Measurements from ENCODE around the gene GRIFIN. TPM values are rescaled to one million over a fixed set of nuclear protein-coding genes. Genes with fewer than 3 reads are reported as not detected.

Gene GRIFIN, protein sequence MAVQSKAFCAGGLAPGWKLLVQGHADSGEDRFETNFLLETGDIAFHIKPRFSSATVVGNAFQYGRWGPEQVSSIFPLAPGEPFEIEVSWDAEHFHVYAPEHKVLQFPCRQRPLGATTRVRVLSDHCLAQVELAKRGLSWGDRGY
- total RNA-seq, result not detected

GRCh38 chr7:2476298-2476697 lies at the start of gene GRIFIN:
Gene GRIFIN, minus strand, starts transcription at chr7:2476398. Its CDS starts 15 bp downstream, at chr7:2476383.
- H3K9me3 ChIP-seq (ENCODE audit: control insufficient read depth in 3 of 3, low read length in 3 of 3), result no peaks in the 10 kb centered on the region
- H3K27me3 ChIP-seq (ENCODE audit: control insufficient read depth in 3 of 3, insufficient read depth in 3 of 3, low read length in 3 of 3), result peaks cover 32 to 48% (median 36%) of the 10 kb centered on the region in 3 donors
- no peak within 1 kb of the TSS for H3K4me3 ChIP-seq (ENCODE audit: low read length in 3 of 3)
- no peak within 1 kb of the TSS for H3K27ac ChIP-seq (ENCODE audit: low read depth, low read length)
- peaks cover 16 to 26% (median 24%) of the 10 kb centered on the region in 3 donors for H3K4me1 ChIP-seq (ENCODE audit: control insufficient read depth in 3 of 3, insufficient read depth in 3 of 3, low read length in 3 of 3)
- no peaks in the 10 kb centered on the region for H3K36me3 ChIP-seq (ENCODE audit: control insufficient read depth in 3 of 3, insufficient read depth in 3 of 3, low read length in 3 of 3)
- no peak within 1 kb of the TSS for H3K9ac ChIP-seq (ENCODE audit: low read depth in 1 of 3, low read length in 3 of 3)

GRCh38 chr7:2524808-2525657 lies 48.8 kb upstream of the GRIFIN start:
- no peak overlapping the region for H3K4me3 ChIP-seq (ENCODE audit: low read length in 3 of 3)
- H3K4me1 ChIP-seq (ENCODE audit: control insufficient read depth in 3 of 3, insufficient read depth in 3 of 3, low read length in 3 of 3), result peaks cover 30 to 61% (median 40%) of the 10 kb centered on the region in 3 donors
- H3K27ac ChIP-seq (ENCODE audit: low read depth, low read length), result no peak overlapping the region
- no peak overlapping the region for H3K9ac ChIP-seq (ENCODE audit: low read depth in 1 of 3, low read length in 3 of 3)
- H3K36me3 ChIP-seq (ENCODE audit: control insufficient read depth in 3 of 3, insufficient read depth in 3 of 3, low read length in 3 of 3), result no peaks in the 10 kb centered on the region
- H3K9me3 ChIP-seq (ENCODE audit: control insufficient read depth in 3 of 3, low read length in 3 of 3), result no peaks in the 10 kb centered on the region
- H3K27me3 ChIP-seq (ENCODE audit: control insufficient read depth in 3 of 3, insufficient read depth in 3 of 3, low read length in 3 of 3), result peaks cover 25 to 59% (median 28%) of the 10 kb centered on the region in 3 donors

GRCh38 chr7:2523941-2524807 lies 48.0 kb upstream of the GRIFIN start:
- Histone ChIP-seq H3K9me3 (ENCODE audit: control insufficient read depth in 3 of 3, low read length in 3 of 3) (no peaks in the 10 kb centered on the region), H3K36me3 (ENCODE audit: control insufficient read depth in 3 of 3, insufficient read depth in 3 of 3, low read length in 3 of 3) (no peaks in the 10 kb centered on the region), H3K27ac (ENCODE audit: low read depth, low read length) (no peak overlapping the region), H3K4me3 (ENCODE audit: low read length in 3 of 3) (no peak overlapping the region), H3K27me3 (ENCODE audit: control insufficient read depth in 3 of 3, insufficient read depth in 3 of 3, low read length in 3 of 3) (peaks cover 25 to 59% (median 28%) of the 10 kb centered on the region in 3 donors), H3K9ac (ENCODE audit: low read depth in 1 of 3, low read length in 3 of 3) (peak overlapping the region in 1 of 3 donors; percentile 54), H3K4me1 (ENCODE audit: control insufficient read depth in 3 of 3, insufficient read depth in 3 of 3, low read length in 3 of 3) (peaks cover 30 to 57% (median 40%) of the 10 kb centered on the region in 3 donors)

- H3K9me3 ChIP-seq (ENCODE audit: control insufficient read depth in 3 of 3, low read length in 3 of 3), result no peaks in the 10 kb centered on the region
- peaks cover 25 to 61% (median 28%) of the 10 kb centered on the region in 3 donors for H3K27me3 ChIP-seq (ENCODE audit: control insufficient read depth in 3 of 3, insufficient read depth in 3 of 3, low read length in 3 of 3)
- H3K9ac ChIP-seq (ENCODE audit: low read depth in 1 of 3, low read length in 3 of 3), result peak overlapping the region in 1 of 3 donors; percentile 54
Measured at GRCh38 chr7:2523461-2523936, 47.3 kb upstream of the GRIFIN start.

GRCh38 chr7:2522780-2523433 lies 46.7 kb upstream of the GRIFIN start:
- peak overlapping the region; percentile 3 to 49 (median 35) for H3K4me3 ChIP-seq (ENCODE audit: low read length in 3 of 3)
- no peaks in the 10 kb centered on the region for H3K9me3 ChIP-seq (ENCODE audit: control insufficient read depth in 3 of 3, low read length in 3 of 3)
- no peaks in the 10 kb centered on the region for H3K36me3 ChIP-seq (ENCODE audit: control insufficient read depth in 3 of 3, insufficient read depth in 3 of 3, low read length in 3 of 3)
- no peak overlapping the region for H3K27ac ChIP-seq (ENCODE audit: low read depth, low read length)
- H3K9ac ChIP-seq (ENCODE audit: low read depth in 1 of 3, low read length in 3 of 3), result peak overlapping the region in 1 of 3 donors; percentile 54
- peaks cover 28 to 50% (median 39%) of the 10 kb centered on the region in 3 donors for H3K4me1 ChIP-seq (ENCODE audit: control insufficient read depth in 3 of 3, insufficient read depth in 3 of 3, low read length in 3 of 3)
- peaks cover 25 to 62% (median 28%) of the 10 kb centered on the region in 3 donors for H3K27me3 ChIP-seq (ENCODE audit: control insufficient read depth in 3 of 3, insufficient read depth in 3 of 3, low read length in 3 of 3)

More at GRCh38 chr7:2523461-2523936, 47.3 kb upstream of the GRIFIN start:
- Histone ChIP-seq H3K27ac (ENCODE audit: low read depth, low read length) (no peak overlapping the region), H3K4me1 (ENCODE audit: control insufficient read depth in 3 of 3, insufficient read depth in 3 of 3, low read length in 3 of 3) (peaks cover 32 to 55% (median 41%) of the 10 kb centered on the region in 3 donors), H3K36me3 (ENCODE audit: control insufficient read depth in 3 of 3, insufficient read depth in 3 of 3, low read length in 3 of 3) (no peaks in the 10 kb centered on the region), H3K4me3 (ENCODE audit: low read length in 3 of 3) (peak overlapping the region; percentile 3 to 49 (median 30))

DNA sequence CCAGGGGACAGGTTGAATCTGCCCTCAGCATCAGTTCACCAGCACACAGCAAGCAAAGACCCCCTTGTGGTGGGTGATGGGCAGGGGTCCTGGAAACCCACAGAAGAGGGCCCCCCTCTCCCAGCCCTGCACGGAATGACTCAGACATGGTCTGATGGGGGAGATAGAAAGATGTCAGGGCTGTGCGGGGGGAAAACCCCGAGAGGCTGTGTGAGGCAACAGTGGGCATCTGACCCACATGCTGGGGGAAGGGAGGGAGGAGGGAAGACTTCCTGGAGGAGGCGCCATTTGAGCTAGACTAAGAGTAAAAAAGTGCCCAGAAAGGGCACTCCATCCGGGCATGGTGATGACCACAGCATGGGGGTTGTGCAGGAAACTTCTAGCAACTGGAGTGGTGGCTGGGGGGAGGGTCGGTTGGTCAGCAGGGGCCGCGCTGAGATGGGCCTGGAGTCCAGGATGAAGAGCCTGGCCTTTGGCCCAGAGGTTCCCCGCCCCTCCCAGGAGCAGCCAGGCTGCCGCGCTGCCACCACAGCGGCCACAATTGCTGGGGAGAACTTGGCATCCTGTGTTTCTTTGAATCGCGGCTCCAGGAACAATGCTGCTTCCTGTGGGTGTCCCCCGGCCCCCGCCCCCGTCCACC lies 45.9 kb upstream of the GRIFIN start:
- Histone ChIP-seq H3K27ac (ENCODE audit: low read depth, low read length) (no peak overlapping the region), H3K4me1 (ENCODE audit: control insufficient read depth in 3 of 3, insufficient read depth in 3 of 3, low read length in 3 of 3) (peaks cover 28 to 49% (median 39%) of the 10 kb centered on the region in 3 donors), H3K9ac (ENCODE audit: low read depth in 1 of 3, low read length in 3 of 3) (no peak overlapping the region)

DNA sequence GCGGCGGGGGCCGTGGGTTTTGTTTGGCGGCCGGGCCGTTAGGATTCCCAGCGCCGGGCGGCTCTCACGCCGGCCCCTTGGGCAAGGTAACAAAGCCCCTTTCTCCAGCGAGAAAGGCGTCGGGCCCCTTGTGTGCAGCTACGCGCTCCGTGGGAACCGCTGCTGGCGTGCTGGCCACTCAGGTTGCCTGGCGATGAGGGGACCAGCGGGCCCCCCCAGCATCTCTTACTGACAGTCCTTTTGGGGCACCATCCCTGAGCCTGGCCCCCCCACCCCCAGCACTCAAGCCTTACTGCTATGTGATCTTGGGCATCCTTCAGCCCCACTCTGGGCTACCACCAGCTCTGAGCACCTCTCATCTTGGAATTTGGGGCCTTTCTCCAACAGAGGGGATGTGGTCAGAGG lies 45.1 kb upstream of the GRIFIN start:
- H3K9ac ChIP-seq (ENCODE audit: low read depth in 1 of 3, low read length in 3 of 3), result peak overlapping the region in 1 of 3 donors; percentile 8
- H3K36me3 ChIP-seq (ENCODE audit: control insufficient read depth in 3 of 3, insufficient read depth in 3 of 3, low read length in 3 of 3), result no peaks in the 10 kb centered on the region
- peaks cover 25 to 57% (median 28%) of the 10 kb centered on the region in 3 donors for H3K27me3 ChIP-seq (ENCODE audit: control insufficient read depth in 3 of 3, insufficient read depth in 3 of 3, low read length in 3 of 3)
- peak overlapping the region; percentile 45 to 59 (median 58) for H3K4me3 ChIP-seq (ENCODE audit: low read length in 3 of 3)
- peaks cover 28 to 49% (median 37%) of the 10 kb centered on the region in 3 donors for H3K4me1 ChIP-seq (ENCODE audit: control insufficient read depth in 3 of 3, insufficient read depth in 3 of 3, low read length in 3 of 3)
- no peak overlapping the region for H3K27ac ChIP-seq (ENCODE audit: low read depth, low read length)
- H3K9me3 ChIP-seq (ENCODE audit: control insufficient read depth in 3 of 3, low read length in 3 of 3), result no peaks in the 10 kb centered on the region

More for the DNA sequence above, 45.9 kb upstream of the GRIFIN start:
- Histone ChIP-seq H3K27me3 (ENCODE audit: control insufficient read depth in 3 of 3, insufficient read depth in 3 of 3, low read length in 3 of 3) (peaks cover 25 to 62% (median 28%) of the 10 kb centered on the region in 3 donors), H3K4me3 (ENCODE audit: low read length in 3 of 3) (peak overlapping the region; percentile 45 to 59 (median 58)), H3K36me3 (ENCODE audit: control insufficient read depth in 3 of 3, insufficient read depth in 3 of 3, low read length in 3 of 3) (no peaks in the 10 kb centered on the region), H3K9me3 (ENCODE audit: control insufficient read depth in 3 of 3, low read length in 3 of 3) (no peaks in the 10 kb centered on the region)

DNA sequence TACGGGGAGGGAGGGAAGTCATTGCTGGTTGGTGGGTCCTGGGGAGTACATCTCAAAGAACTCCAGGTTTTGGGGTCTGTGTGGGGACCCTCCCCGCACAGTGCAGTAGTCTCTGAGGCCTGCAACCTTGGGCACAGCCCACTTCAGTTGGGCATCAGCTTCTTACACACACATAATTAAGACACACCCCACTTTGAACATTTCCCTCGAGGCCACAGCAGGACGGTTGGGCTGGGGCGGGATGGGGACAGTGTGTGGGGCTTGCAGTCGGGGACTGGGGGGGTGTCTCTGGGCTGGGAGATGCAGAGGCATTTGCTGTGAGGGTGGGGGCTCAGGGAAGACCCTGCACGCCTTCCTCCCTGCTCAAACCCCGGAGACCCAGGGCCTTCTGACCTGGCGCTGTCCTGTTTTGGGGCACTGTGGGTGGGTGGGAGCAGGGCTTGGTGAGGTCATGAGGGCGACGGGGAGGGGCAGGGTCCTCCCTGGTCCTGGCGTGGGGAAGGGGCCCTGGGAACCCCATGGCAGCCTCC lies 44.6 kb upstream of the GRIFIN start:
- peak overlapping the region in 1 of 3 donors; percentile 66 for H3K9ac ChIP-seq (ENCODE audit: low read depth in 1 of 3, low read length in 3 of 3)
- peaks cover 25 to 52% (median 28%) of the 10 kb centered on the region in 3 donors for H3K27me3 ChIP-seq (ENCODE audit: control insufficient read depth in 3 of 3, insufficient read depth in 3 of 3, low read length in 3 of 3)
- no peak overlapping the region for H3K27ac ChIP-seq (ENCODE audit: low read depth, low read length)

More for the DNA sequence above, 44.6 kb upstream of the GRIFIN start:
- Histone ChIP-seq H3K9me3 (ENCODE audit: control insufficient read depth in 3 of 3, low read length in 3 of 3) (no peaks in the 10 kb centered on the region), H3K4me3 (ENCODE audit: low read length in 3 of 3) (peak overlapping the region; percentile 58 to 66 (median 66)), H3K36me3 (ENCODE audit: control insufficient read depth in 3 of 3, insufficient read depth in 3 of 3, low read length in 3 of 3) (no peaks in the 10 kb centered on the region), H3K4me1 (ENCODE audit: control insufficient read depth in 3 of 3, insufficient read depth in 3 of 3, low read length in 3 of 3) (peaks cover 28 to 49% (median 37%) of the 10 kb centered on the region in 3 donors)

Data from skeletal muscle tissue (tissue), 4 donors.